HFFc6 (cell line): ENCODE data around the gene DLG5. TPM values are rescaled to one million over a fixed set of nuclear protein-coding genes. Genes with fewer than 3 reads are reported as not detected.

Experiments used
- DNase-seq: peaks from one replicate; pipeline ENCODE4 v3.0.0-alpha.2; 2018
- H3K27ac Mint-ChIP-seq: 2 replicates; pipeline ENCODE4 v1.8.0; 2020; ENCODE audit warnings: mild to moderate bottlenecking, mixed read lengths
- H3K27me3 Mint-ChIP-seq: 2 replicates; pipeline ENCODE4 v1.8.0; 2021; ENCODE audit warnings: mild to moderate bottlenecking, moderate library complexity, mixed read lengths; ENCODE audit not compliant: insufficient read depth
- H3K36me3 Mint-ChIP-seq: 2 replicates; pipeline ENCODE4 v1.8.0; 2021; ENCODE audit warnings: low read depth, mixed read lengths
- H3K4me1 Mint-ChIP-seq: 2 replicates; pipeline ENCODE4 v1.8.0; 2020; ENCODE audit warnings: low read depth, mixed read lengths
- H3K4me3 Mint-ChIP-seq: 2 replicates; pipeline ENCODE4 v1.8.0; 2020; ENCODE audit warnings: mild to moderate bottlenecking, moderate library complexity, mixed read lengths
- H3K9me3 Mint-ChIP-seq: 2 replicates; pipeline ENCODE4 v1.8.0; 2020; ENCODE audit warnings: mild to moderate bottlenecking, mixed read lengths
- CTCF ChIP-seq: fragments of 200-600 bp; sonication (generic); IDR thresholded peaks from 2 replicates; pipeline ENCODE4 v1.5.0; 2021; ENCODE audit warnings: antibody characterized with exemption, mild to moderate bottlenecking
- total RNA-seq, 6 experiments: library from RNA; stranded (reverse); fragmentation: NEBNext Ultra II Directional; extraction: Animal tissue kit (Norgen Biotek cat#: 25700); gene quantifications; 2 replicates in 1 of 6; 3 replicates in 5 of 6; pipeline ENCODE4 v1.2.3, GENCODE V29; 2021

Gene DLG5
- total RNA-seq, 6 experiments from 2014 or later = 48.2 to 52.9 (median 49.7) TPM

GRCh38 chr10:77866598-77866997, 60.0 kb downstream of the DLG5 start:
- DNase-seq = no peak
- H3K4me3 Mint-ChIP-seq = no peak overlapping the region
- no peak for TF ChIP-seq CTCF
- peaks cover 24% of the 10 kb centered on the region for H3K36me3 Mint-ChIP-seq
- H3K9me3 Mint-ChIP-seq = no peaks in the 10 kb centered on the region
- H3K27me3 Mint-ChIP-seq = peaks cover 6% of the 10 kb centered on the region
- peaks cover 79% of the 10 kb centered on the region for H3K4me1 Mint-ChIP-seq
- H3K27ac Mint-ChIP-seq = peak overlapping the region; percentile 55; the same call in 1 of the 2 replicates

- Mint-ChIP-seq H3K27ac (no peak overlapping the region), H3K4me3 (no peak overlapping the region), H3K36me3 (peaks cover 24% of the 10 kb centered on the region), H3K9me3 (no peaks in the 10 kb centered on the region), H3K4me1 (peaks cover 76% of the 10 kb centered on the region), H3K27me3 (peaks cover 3% of the 10 kb centered on the region)
- no peak for TF ChIP-seq CTCF
- DNase-seq = no peak
These were observed 60.8 kb downstream of the DLG5 start for GRCh38 chr10:77865580-77866324.

- H3K36me3 Mint-ChIP-seq = peaks cover 24% of the 10 kb centered on the region
- no peak for TF ChIP-seq CTCF
- peak overlapping the region; percentile 11; the same call in 1 of the 2 replicates for H3K27ac Mint-ChIP-seq
- H3K27me3 Mint-ChIP-seq = no peaks in the 10 kb centered on the region; the same call in 1 of the 2 replicates
- no peak for DNase-seq
- H3K4me3 Mint-ChIP-seq = no peak overlapping the region
- H3K9me3 Mint-ChIP-seq = no peaks in the 10 kb centered on the region
- H3K4me1 Mint-ChIP-seq = peaks cover 61% of the 10 kb centered on the region
These were observed 62.3 kb downstream of the DLG5 start for GRCh38 chr10:77864151-77864851.

GRCh38 chr10:77863446-77863845, 63.1 kb downstream of the DLG5 start:
- TF ChIP-seq CTCF = no peak
- Mint-ChIP-seq H3K4me3 (no peak overlapping the region), H3K4me1 (peaks cover 53% of the 10 kb centered on the region), H3K27me3 (no peaks in the 10 kb centered on the region; the same call in 1 of the 2 replicates), H3K27ac (0 out of 2 replicates have a peak overlapping the region, but pooled peaks have one; percentile 45), H3K36me3 (peaks cover 24% of the 10 kb centered on the region), H3K9me3 (no peaks in the 10 kb centered on the region)
- DNase-seq = no peak

GRCh38 chr10:77862595-77862994, 64.0 kb downstream of the DLG5 start:
- no peak overlapping the region for H3K4me3 Mint-ChIP-seq
- H3K4me1 Mint-ChIP-seq = peaks cover 44% of the 10 kb centered on the region
- no peak for TF ChIP-seq CTCF
- peaks cover 21% of the 10 kb centered on the region for H3K36me3 Mint-ChIP-seq
- no peaks in the 10 kb centered on the region; the same call in 1 of the 2 replicates for H3K27me3 Mint-ChIP-seq
- DNase-seq = peak; percentile 22
- H3K27ac Mint-ChIP-seq = peak overlapping the region; percentile 63
- H3K9me3 Mint-ChIP-seq = no peaks in the 10 kb centered on the region
